KOPT-K1 (cell line): Measurements from ENCODE around the gene EPDR1.

Source experiments
- H3K27ac ChIP-seq: fragments of 200-600 bp; sonication (generic); 2 replicates; pipeline ENCODE4 v1.5.1; 2016; ENCODE audit warnings: antibody characterized with exemption, mild to moderate bottlenecking, low read depth, low read length; ENCODE audit not compliant: poor library complexity, severe bottlenecking
- H3K36me3 ChIP-seq: fragments of 200-600 bp; sonication (generic); 2 replicates; pipeline ENCODE4 v1.5.1; 2017; ENCODE audit warnings: antibody characterized with exemption, mild to moderate bottlenecking, low read length, moderate library complexity; ENCODE audit not compliant: insufficient read depth
- H3K9me3 ChIP-seq: fragments of 200-600 bp; sonication (generic); 2 replicates; pipeline ENCODE4 v1.5.1; 2017; ENCODE audit warnings: antibody characterized with exemption, low read length, mild to moderate bottlenecking; ENCODE audit not compliant: insufficient read depth, poor library complexity, severe bottlenecking

Gene EPDR1

DNA sequence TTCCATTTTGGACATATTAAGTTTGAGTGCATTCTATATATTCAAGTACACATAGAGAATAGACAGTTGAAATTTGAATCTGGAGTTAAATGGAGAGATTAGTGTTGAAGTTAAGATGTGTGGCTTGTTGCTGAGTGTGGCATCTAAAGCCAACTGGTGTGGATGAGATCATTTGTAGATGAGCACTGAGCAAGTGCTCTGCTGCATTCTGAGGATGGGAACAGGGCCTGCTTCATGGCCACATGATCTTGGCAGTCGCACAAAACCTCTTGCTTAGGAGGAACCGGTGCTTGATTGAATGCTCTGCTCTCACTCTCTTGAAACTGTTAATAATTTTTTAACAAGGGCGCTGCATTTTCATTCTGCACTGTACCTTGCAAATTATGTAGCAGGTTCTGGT is 62.0 kb downstream of the EPDR1 start:
- H3K9me3 ChIP-seq = no peaks in the 10 kb centered on the region
- H3K36me3 ChIP-seq = no peaks in the 10 kb centered on the region
- H3K27ac ChIP-seq = no peak overlapping the region

DNA sequence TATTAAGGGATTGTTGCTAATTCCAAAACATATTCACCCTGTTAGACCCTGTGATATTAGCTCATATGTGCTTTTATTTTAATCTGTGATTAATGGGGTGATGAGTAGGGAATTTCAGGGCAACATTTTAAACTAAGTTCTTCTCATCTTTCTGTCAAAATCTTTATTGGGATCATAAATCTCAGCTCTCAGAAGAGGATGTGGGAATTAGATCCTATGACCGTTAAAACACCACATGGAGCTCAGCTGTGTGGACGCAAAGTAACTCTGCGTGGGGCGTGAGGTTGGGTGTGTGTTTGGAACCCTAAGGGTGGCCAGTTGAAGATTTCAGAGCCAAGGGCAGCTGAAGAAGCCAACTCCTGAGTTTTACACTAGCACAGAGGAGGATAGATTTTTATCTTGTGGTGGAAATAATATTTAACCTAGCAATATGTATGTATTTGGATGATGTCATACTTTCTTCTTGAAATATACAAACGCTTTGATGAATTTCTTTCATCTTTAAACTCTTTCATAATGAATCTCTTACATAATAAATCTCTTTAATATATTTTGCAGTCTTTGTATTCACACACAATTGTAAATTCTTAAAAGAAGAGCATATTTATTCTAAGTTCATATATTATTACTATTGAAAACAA is 64.4 kb downstream of the EPDR1 start:
- H3K9me3 ChIP-seq = no peaks in the 10 kb centered on the region
- no peak overlapping the region for H3K27ac ChIP-seq
- H3K36me3 ChIP-seq = no peaks in the 10 kb centered on the region

DNA sequence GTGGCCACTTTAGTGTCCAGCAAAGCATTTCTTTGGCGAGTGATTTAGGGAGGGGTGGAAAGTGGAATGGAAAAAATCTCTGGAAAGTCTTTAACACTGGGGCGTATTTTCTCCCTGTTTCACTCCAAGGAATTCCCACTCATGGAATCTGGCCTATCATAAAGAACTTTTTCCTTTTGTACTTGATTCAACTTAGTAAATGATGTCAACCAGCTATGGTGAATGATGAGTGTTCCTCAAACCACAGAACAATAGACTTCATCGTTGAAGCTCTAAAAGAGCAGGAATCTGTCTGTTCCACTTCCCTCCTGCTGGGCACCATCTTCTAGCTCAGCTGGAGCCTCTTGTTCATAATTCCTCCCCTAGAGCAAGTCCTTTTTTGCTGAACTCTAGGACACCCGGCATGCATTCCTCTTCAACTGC is 66.5 kb downstream of the EPDR1 start:
- no peak overlapping the region for H3K27ac ChIP-seq
- no peaks in the 10 kb centered on the region for H3K9me3 ChIP-seq
- no peaks in the 10 kb centered on the region for H3K36me3 ChIP-seq

- no peaks in the 10 kb centered on the region for H3K36me3 ChIP-seq
- no peak overlapping the region for H3K27ac ChIP-seq
- H3K9me3 ChIP-seq = no peaks in the 10 kb centered on the region
These were observed 67.3 kb downstream of the EPDR1 start for GRCh38 chr7:37987732-37988131.

- Histone ChIP-seq H3K27ac (no peak overlapping the region), H3K36me3 (no peaks in the 10 kb centered on the region), H3K9me3 (peaks cover 8% of the 10 kb centered on the region)
These were observed 68.5 kb downstream of the EPDR1 start for GRCh38 chr7:37988721-37989650.

DNA sequence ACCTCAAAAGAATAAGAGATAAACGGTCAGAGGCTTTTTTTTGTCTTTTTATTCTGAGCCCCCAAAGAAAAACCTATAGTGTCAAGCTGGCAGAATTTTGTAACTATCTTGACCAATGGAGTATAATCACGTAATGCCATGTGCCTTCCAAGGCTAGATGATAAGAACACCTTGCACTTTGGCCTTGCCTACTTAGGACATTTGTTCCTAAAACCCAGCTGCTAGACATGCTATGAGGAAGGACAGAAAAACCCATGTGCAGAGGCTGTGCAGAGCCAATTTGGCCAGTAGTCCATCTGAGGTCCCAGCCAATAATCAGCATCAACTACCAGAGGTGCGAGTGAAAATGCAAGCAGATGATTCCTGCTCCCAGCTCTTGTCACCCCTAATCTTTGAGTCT is 69.9 kb downstream of the EPDR1 start:
- no peaks in the 10 kb centered on the region for H3K36me3 ChIP-seq
- H3K27ac ChIP-seq = no peak overlapping the region
- H3K9me3 ChIP-seq = peaks cover 8% of the 10 kb centered on the region

- Histone ChIP-seq H3K36me3 (no peaks in the 10 kb centered on the region), H3K27ac (no peak overlapping the region), H3K9me3 (peaks cover 8% of the 10 kb centered on the region)
These were observed 72.6 kb downstream of the EPDR1 start for GRCh38 chr7:37993060-37993501.

DNA sequence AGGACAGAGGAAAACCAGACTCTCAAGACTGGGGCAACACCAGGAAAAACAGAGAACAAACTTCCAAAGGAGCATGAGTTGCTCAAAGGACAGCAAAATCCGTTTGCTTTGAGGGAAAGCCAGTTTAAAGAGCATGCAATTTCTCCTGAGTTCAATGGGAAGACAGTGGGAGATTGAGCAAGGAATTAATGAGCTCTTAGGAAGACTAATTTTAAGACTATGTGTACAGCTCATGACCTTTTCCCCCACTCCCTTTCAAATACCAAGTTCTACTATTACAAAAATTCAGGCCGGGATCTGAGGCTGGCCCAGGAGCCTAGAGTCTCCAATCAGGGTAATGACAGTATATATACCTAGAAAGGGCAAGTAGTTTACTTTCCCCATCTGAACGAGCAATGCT is 79.2 kb downstream of the EPDR1 start:
- no peaks in the 10 kb centered on the region for H3K9me3 ChIP-seq
- no peak overlapping the region for H3K27ac ChIP-seq
- H3K36me3 ChIP-seq = no peaks in the 10 kb centered on the region

DNA sequence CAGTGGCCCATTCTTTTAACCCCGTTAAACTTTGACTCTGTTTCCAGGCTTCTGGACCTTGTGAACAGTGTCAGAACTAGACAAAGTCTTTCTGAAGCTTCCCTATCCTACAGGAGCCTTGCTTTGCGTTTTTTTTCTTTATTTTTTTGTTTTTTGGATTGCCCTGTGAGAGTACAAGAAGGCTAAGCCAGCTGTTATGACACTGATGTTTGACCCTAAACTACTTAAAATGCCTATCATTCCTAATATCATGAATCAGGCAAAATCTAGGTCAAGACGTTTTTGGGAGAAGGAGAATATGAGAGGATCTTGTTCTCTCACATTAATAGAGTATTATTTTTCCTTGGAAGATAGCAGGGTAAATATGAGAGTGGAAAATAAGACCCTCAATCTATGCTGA is 79.8 kb downstream of the EPDR1 start:
- H3K9me3 ChIP-seq = no peaks in the 10 kb centered on the region
- no peaks in the 10 kb centered on the region for H3K36me3 ChIP-seq
- H3K27ac ChIP-seq = no peak overlapping the region
